Glutamatergic neuron (in vitro differentiated cells): ENCODE data around the gene ISM1. TPM values are rescaled to one million over a fixed set of nuclear protein-coding genes. Genes with fewer than 3 reads are reported as not detected.

Experiments used
- DNase-seq: peaks from one replicate; pipeline ENCODE4 v3.0.0; 2022
- H3K27ac Mint-ChIP-seq: one replicate; pipeline ENCODE4 v1.8.0; 2020; ENCODE audit warnings: mild to moderate bottlenecking, mixed read lengths, inconsistent platforms; ENCODE audit not compliant: unreplicated experiment
- H3K27me3 Mint-ChIP-seq: one replicate; pipeline ENCODE4 v1.8.0; 2020; ENCODE audit warnings: mild to moderate bottlenecking, moderate library complexity, mixed read lengths, inconsistent platforms; ENCODE audit not compliant: unreplicated experiment
- H3K36me3 Mint-ChIP-seq: one replicate; pipeline ENCODE4 v1.8.0; 2020; ENCODE audit warnings: mild to moderate bottlenecking, mixed read lengths, inconsistent platforms; ENCODE audit not compliant: unreplicated experiment
- H3K4me1 Mint-ChIP-seq: one replicate; pipeline ENCODE4 v1.8.0; 2020; ENCODE audit warnings: mild to moderate bottlenecking, low read depth, mixed read lengths, inconsistent platforms; ENCODE audit not compliant: unreplicated experiment
- H3K4me3 Mint-ChIP-seq: one replicate; pipeline ENCODE4 v1.8.0; 2020; ENCODE audit warnings: mild to moderate bottlenecking, mixed read lengths, inconsistent platforms; ENCODE audit not compliant: unreplicated experiment
- H3K9me3 Mint-ChIP-seq: one replicate; pipeline ENCODE4 v1.8.0; 2020; ENCODE audit warnings: mild to moderate bottlenecking, moderate library complexity, mixed read lengths, inconsistent platforms; ENCODE audit not compliant: unreplicated experiment
- CTCF ChIP-seq: fragments of 200-600 bp; sonication (generic); IDR thresholded peaks from one replicate; pipeline ENCODE4 v1.5.0; 2021; ENCODE audit not compliant: partially characterized antibody, unreplicated experiment
- total RNA-seq: library from RNA; stranded (reverse); fragmentation: NEBNext Ultra II Directional; extraction: Animal tissue kit (Norgen Biotek cat#: 25700); gene quantifications from one replicate; pipeline ENCODE4 v1.2.1, GENCODE V29; 2021; ENCODE audit not compliant: unreplicated experiment

Gene ISM1
- total RNA-seq, 1 donor from 2014 or later, result 0.32 TPM

GRCh38 chr20:13262302-13262650 lies 41.2 kb downstream of the ISM1 start:
- no peak for TF ChIP-seq CTCF
- Mint-ChIP-seq H3K36me3 (no peaks in the 10 kb centered on the region), H3K4me3 (no peak overlapping the region)

GRCh38 chr20:13262671-13263360 lies 41.7 kb downstream of the ISM1 start:
- H3K27ac Mint-ChIP-seq, result peak overlapping the region; percentile 53
- H3K36me3 Mint-ChIP-seq, result no peaks in the 10 kb centered on the region
- TF ChIP-seq CTCF, result no peak
- no peak overlapping the region for H3K4me3 Mint-ChIP-seq
- H3K27me3 Mint-ChIP-seq, result peaks cover 4% of the 10 kb centered on the region
- peaks cover 35% of the 10 kb centered on the region for H3K4me1 Mint-ChIP-seq
- DNase-seq, result no peak
- peaks cover 12% of the 10 kb centered on the region for H3K9me3 Mint-ChIP-seq

More at GRCh38 chr20:13262302-13262650, 41.2 kb downstream of the ISM1 start:
- Mint-ChIP-seq H3K9me3 (peaks cover 12% of the 10 kb centered on the region), H3K27ac (peak overlapping the region; percentile 53), H3K27me3 (peaks cover 4% of the 10 kb centered on the region), H3K4me1 (peaks cover 35% of the 10 kb centered on the region)
- DNase-seq, result no peak

- TF ChIP-seq CTCF, result no peak
- Mint-ChIP-seq H3K27me3 (peaks cover 6% of the 10 kb centered on the region), H3K9me3 (peaks cover 12% of the 10 kb centered on the region), H3K4me1 (peaks cover 34% of the 10 kb centered on the region), H3K27ac (peak overlapping the region; percentile 53), H3K4me3 (no peak overlapping the region), H3K36me3 (no peaks in the 10 kb centered on the region)
- no peak for DNase-seq
Observed at GRCh38 chr20:13263451-13263850, 42.4 kb downstream of the ISM1 start.

GRCh38 chr20:13264907-13265306 lies 43.8 kb downstream of the ISM1 start:
- peaks cover 26% of the 10 kb centered on the region for H3K4me1 Mint-ChIP-seq

More at GRCh38 chr20:13264907-13265306, 43.8 kb downstream of the ISM1 start:
- TF ChIP-seq CTCF, result no peak
- H3K27ac Mint-ChIP-seq, result no peak overlapping the region
- H3K27me3 Mint-ChIP-seq, result peaks cover 9% of the 10 kb centered on the region
- DNase-seq, result no peak
- H3K36me3 Mint-ChIP-seq, result no peaks in the 10 kb centered on the region
- peaks cover 6% of the 10 kb centered on the region for H3K9me3 Mint-ChIP-seq
- no peak overlapping the region for H3K4me3 Mint-ChIP-seq
